NCI-H2196 treated with DMSO at 0.1 percent for 48 hours (cell line): ENCODE data around the gene XCL1.

Source experiments
- DNase-seq: peaks from one replicate; lab custom pipeline; 2025; ENCODE audit not compliant: unreplicated experiment; lab: John Stamatoyannopoulos, UW

XCL1 gene

DNA sequence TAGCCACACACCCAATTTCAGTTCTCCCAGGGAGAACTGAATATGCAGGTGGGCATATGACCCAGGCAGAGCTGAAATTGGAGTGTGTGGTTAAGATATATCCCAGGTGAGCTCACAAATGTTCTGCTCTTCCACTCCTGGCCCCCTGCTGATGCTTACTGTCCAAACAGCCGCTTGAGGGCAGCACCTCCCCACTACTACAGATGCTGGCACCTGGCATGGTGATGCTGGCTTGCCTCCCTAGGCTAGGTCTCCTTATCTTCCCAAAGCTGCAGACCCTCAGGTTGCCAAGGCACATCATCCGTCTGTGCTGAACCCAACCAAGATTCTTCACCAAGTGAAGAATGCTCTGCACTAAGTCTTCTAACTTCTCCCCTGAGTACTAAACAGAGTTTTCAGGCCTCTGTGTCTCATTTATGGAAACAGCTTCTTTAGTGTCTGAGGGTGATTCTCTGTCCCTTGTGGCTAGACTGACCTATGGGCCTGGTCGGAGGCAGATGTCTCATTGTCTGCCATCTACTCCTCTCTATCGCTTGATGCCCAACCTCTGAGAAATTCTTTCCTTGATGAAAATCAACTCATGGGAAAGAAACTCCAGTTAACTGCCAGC, 27.2 kb downstream of the XCL1 start:
- DNase-seq = peak; percentile 76

DNA sequence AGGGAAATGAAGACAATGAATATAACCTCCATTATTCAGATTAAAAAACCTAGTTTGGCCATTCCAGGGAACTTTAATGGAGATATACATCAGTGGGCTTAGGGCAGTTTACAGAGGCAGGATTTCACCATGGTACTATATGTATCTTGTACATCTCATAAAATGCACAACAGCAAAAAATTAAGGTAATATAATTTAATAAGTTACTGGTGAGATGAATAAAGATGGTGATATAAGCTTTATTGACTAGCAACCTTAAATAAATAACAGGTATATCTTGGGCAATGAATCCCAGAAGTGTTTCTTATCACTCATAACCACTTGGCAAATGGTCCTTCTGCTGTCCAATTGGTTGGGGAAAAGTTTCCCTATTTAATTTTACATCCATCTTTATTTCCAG, 29.0 kb downstream of the XCL1 start:
- DNase-seq = no peak

DNA sequence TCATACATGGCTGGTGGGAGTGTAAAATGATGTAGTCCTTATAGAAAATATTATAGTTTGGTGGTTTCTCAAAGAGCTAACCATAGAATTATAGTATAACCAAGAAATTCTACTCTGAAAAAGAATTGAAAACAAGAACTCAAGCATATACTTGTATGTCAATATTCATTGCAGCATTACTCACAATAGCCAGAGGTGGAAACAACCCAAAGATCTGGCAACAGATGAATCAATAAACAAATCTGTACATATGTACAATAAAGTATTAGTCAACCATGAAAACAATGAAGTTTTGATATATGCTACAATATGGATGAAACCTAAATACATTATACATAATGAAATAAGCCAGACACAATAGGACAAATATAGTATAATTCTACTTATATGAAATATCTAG, 29.7 kb downstream of the XCL1 start:
- DNase-seq = no peak

DNA sequence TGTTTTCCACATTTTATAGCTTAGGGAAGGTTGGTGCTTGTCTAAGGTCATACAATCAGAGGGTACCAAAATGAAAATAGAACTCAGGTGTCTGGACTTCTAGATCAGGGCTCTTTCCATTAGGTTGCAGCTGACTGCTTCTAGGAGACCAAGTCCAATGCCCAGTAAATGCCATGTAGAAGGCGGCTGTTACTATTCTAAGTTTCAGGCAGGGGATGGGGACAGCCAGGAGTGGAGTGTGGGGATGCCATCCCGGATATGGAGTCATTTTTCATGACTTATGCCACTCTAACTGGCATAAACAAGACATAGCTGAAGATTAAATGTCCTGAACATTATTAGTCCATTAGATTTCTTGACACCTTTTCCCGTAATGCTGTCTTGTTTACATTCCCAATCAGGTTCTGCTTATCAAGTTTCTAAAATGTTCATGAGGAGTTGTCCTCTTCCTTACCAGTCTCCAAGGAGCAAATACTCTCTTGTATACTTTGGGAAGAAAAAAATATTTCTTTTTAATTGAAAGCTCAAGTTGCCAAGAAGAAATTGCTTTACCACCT, 31.5 kb downstream of the XCL1 start:
- DNase-seq = no peak

DNA sequence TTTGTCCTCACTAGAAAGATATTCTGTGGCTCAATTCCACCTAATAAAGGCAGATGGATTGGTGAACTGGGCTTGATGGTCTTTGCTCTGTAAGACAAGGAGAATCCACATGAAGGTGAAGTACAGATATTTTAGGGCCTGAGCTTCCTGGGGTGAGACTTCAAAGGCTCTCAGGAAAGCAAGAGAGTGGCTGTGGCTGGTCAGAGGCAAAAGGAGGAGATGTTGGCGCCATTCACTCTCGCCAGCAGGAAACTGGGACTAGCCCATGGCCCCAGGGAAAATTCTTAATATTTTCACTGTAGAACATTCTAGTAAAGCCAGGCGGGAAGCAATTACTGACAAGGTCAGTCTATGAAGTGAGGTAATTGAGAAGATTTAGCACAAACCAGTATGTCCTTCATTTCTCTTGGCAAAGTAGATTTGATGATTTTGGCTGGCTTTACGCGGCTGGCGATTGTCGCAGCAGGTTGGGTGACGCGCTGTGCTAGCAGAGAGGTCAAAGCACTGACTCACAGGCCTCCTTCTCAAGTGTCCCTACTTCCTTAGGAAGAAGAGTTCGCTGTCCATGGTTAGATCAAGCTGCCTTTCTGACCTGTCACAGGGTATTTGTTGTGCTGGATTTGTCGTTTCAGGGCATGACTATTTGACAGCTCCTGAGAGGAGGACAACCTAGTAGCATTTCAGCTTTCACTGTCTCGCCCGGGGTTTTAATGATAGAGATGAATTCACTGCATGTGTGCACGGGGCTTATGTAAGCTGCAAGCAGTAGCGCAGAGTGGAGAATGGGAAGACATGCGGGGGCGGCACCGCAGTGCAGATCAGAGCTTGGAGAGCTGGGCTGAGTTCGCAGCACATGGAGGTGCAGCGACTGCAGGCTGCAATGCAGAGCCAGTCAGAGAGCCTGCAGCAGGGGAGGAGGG, 32.7 kb downstream of the XCL1 start:
- DNase-seq = no peak

DNA sequence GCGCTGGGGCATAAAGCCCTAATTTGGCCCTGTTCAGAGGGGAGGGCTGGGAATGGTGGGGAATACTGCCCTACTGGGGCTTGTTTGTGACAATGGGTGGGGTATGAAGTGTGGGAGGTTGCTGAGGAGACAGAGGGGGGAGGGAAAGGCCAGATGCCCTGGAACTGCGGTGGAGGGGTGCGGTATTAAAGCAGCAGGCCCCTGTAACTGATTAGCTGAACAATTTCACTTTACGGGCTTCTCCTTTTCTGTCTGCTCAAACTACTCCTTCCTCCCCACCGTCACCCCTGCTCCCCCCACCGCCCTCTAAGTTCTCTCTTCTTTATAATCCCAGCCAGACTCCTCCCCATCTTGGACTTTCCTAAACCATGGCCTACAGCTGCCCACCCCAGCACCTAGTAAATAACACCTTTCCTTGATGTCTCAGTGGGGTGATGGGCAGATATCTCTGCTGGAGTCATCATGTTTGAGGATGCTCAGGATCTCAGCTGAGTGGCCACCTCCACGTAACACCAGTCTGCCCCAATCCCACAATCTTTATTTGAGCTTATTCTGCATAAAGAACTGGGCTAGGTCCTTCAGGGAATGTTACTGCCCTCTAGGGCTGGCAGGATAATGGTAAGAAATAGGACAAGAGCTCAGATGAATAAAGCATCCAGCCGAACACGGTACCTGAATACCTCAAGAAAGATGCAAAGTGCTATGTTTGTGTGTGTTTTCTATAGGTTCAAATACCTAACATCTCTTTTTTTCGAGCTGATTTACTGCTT, 33.5 kb downstream of the XCL1 start:
- no peak for DNase-seq

DNA sequence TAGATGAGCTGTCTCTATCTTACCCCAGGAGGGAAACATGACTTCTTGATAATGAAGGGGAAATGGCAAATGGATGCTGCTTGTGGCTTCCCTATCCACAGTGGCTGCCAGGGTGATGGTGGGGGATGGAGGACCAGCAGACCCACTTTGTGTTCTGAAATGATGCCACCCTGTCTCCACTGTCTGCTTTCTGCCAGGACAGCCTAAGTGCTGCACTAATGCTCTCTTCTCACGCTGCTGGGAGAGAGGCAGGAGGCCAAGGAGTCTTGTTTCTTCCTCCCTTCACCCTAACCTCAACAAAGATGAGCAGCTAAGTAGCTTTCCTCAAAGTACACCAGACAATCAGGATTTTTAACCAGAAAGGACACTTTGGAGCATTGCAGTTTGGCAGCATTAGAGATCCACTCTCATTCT, 36.6 kb downstream of the XCL1 start:
- no peak for DNase-seq

DNA sequence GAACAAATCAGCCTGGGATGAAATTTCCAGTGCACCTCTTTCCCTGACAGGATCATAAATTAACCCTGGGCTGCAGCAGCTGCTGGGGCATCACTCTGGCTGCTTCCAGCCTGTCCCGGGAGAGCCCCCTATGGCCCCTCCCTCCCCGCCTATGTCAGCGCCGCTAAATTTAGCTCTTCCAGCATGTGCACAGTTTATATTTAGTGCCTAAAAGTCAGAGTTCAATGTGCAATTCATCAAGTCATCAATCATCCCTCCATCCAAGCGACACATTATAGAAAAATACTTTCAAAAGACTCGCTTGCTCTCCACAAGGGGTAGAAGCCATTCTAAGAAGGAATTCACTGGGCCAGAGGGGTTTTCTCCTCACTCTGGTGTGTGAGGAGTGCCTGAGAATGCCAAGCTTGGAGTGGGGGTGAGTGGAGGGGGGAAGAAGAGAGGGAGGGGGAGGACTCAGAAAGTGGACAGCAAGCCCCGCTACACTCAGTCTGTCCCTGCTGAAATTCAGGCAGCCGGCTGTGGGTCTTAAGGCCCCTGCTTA, 37.4 kb downstream of the XCL1 start:
- no peak for DNase-seq

DNA sequence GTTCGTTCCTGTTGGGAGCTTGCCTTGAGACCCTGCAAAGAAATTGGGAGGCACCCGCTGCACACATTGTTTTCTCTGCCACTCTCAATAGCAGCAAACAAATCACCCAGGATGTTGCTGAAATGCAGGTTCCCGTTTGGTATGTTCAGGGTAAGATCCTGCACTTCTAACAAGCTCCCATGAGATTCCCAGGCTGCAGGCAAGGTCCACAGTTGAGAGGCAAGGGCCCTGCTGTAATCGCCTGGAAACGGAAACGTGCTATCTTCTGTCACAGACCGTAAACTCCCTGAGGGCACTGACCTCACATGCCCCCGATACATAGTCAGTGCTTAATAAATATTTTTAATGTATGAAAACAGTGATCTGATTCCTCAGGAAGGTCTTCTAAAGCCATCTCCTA, 37.8 kb downstream of the XCL1 start:
- DNase-seq = no peak

DNA sequence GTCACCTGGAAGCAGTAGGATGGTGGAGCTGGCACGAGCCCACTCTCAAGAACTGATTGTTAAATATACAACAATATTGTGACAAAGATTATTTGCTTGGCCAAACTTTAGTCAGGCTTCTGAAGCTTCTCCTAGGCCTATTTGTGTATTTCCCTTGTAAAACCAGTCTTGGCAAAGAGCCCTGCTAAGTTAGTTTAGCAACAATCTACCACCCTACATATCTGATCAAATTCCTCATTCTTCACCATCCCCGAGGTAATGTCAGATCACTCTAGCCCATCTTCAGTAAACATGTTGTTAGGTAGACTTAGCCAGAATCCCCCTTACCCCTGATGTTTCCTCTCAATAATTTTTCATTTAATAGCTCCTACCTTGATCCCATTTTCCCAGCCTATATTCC, 39.6 kb downstream of the XCL1 start:
- no peak for DNase-seq

DNA sequence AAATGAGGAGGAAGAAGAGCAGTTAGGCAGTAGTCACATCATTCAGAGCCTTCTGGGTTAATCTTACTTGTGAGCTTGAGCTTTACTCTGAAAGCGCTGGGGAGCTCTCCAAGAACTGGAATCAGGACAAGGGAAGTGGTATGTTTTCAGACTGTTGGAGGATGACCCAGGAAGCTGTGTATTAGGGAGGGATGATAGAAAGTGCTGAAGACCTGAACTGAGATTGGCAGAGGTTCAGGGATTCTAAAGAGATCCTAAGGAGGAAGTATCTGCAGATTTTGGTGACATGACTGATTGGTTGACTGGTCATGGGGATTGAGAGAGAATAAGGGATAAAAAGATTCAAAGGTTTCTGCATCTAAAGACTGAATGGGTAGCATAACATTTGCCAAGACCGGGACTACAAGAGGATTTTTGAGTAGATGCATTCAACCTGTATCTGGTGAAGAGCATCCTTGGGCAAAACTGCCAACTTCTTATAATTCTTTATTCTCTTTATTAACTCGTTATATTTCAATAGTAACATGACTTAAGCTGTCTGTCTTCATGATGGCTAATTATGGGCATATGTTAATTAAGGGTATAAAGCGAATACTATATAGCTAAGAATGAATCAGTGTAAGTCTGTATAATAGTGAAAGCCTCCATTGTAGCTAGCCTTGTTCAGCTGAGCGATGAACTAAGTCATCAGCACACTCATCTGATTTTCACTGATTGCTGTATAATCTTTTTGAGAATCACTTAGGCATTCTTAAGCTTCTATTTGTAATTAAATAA, 41.8 kb downstream of the XCL1 start:
- no peak for DNase-seq

DNA sequence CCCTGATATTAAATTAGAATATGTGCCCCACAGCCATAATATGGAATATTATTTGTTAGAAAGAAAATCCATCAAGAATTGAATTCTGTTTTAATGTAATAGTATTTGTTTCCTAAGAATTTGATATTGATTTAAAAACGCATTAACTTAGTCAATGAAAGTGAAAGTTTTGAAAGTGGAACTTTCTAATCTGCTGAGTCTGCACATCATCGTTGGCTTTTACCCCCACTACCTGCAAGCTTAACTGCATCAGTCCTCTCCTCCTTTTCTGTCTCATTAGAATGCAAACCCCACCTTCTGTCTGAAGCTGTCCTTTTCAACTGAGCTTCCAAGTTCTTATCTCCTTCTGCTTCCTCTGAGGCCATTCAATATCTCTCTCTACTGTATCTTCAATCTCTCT, 42.5 kb downstream of the XCL1 start:
- DNase-seq = no peak

DNA sequence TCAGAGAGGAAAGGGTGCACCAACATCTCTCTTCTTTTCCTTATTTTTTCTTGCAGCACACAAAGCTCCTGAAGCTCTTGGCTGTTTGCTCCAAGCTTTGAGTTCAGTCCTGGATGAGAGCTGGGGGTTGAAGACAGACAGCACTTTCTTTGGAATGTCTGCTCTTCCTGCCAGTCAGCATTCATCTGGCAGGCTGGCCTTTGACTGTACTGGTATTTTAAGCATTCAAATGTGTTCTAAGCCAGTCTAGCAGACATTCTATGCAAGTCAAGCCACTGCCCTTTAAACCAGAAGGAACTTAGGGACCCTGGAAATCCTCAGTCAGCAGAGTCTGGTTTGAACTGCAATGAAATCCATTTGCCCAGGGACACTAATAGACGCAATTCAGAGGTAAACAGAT, 45.0 kb downstream of the XCL1 start:
- no peak for DNase-seq

DNA sequence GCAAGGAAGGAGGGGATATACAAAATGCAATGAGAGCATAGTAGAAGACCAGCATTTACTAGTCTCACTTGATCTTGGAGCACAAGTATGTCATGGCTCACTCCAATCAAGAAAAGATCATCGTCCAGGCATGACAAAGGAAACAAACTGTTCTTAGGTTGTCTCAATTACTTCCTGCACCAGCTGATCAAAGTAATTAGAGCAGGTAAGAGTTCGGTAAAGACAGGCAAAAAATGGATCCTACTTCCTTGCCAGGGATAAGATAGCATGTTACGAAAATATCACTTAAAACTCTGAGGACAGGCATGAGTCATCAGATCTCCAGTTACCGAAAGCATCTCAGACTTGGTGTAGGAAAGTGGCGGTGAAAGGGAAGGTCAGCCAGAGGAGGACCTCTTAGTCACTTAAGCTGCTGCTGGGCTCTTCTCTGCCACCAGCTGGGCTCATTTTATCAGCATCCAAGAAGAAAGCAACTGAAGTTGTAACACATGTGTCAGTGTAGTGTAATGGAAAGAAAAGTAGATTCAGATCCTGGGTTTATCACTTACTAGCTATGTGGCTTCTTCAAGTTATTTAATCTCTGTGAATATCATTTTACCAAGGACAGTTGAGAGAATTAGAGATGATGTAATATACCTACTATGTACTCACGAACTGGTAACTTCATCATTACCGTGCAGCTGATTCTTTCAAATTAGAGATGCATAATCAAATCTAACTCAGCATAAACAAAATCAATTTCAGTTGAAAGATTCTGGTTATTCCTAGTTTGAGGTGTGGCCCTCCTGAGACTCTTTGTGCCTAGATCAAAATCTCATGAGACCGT, 46.8 kb downstream of the XCL1 start:
- peak; percentile 75 for DNase-seq

DNA sequence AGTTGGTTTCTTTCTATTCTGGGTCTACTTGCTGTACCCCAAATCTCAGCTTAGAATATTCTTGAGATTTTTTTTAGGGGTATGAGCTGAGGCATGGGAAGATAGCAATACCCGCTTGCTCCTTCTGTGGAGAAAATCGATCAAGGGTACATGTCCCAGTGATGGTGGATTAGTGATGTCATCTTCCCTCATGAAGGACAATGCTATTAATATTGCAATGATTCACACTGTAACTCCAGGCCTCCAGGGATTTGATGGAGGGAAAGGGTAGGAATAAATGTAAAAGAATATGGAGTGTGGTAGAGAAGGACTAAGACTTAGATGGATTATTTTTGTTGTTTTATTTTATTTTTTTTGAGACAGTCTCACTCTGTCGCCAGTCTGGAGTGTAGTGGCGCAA, 47.4 kb downstream of the XCL1 start:
- no peak for DNase-seq

DNA sequence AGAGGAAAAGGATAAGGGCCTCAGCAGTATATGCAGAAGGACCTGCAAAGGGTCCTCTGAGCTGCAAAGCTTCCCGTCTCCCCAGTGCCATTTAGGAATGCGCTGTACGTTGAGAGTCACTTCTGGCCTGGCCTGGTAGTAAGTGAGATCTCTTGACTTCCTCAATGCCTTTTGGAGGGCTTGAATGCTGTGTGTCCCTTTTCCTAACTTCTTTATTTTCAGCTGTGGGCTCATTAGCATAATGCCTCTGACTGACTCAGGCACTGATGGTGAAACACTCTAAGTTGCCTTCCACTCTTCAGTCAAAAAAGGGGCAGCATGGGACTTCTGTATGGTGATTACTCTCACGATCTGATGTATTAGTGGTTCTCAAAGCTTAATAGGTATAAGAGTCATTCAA, 49.9 kb downstream of the XCL1 start:
- DNase-seq = no peak

DNA sequence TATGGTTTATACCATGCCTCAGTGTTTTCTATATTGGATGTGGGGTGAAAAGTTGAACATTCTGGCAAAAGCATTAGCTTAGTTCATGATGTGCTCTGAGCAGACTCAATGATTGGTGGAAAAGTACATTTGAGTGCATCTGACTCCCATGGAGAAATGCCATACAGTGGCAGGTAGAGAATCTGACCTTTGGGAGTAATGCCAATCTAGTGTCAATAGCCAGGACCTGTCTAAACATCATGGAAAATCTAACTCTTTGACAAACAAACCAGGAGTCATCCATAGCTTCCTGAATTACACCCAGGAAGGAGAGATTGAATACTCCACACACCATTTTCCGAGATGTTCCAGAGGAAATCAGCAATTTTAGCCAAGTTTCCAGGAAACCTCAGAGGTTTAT, 51.0 kb downstream of the XCL1 start:
- DNase-seq = no peak

DNA sequence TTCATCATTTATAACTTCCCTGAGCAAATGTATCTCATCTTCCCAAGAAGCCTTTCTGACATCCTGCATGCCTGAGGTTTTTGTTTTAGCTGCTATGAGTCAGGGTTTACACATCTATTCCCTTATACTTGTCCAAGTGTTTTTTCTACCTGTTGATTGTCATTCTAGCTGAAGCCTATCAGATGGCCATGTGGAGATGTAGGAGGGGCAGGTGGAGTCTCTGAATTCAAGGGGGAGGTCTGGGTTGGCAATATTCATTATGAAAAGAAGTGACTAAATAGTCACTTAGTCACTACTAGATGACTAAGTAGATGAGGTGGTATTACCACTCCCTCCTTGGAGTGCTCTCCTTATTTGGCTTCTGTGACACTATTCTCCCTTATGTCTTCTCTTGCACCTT, 52.4 kb downstream of the XCL1 start:
- DNase-seq = no peak

DNA sequence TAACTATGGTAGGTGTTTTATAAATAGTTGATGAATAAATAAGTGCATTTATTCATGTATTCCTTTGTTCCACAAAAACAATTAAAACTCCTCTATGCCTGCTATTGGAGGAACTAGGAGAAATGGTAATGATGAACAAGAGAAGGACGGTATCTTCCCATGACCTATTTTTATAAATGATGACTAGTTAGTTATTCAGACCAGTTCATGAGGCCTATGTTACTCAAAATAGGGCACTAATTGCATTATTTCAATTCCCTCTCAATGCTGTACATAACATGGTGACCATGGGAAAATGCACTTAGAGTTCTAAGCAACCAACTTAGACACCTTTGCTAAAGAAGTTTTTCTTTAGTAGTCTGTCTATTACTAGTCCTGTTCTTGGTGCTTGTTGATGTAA, 53.1 kb downstream of the XCL1 start:
- no peak for DNase-seq
